Stomach (tissue), 9 donors: ENCODE data around the gene NUDT19. TPM values are rescaled to one million over a fixed set of nuclear protein-coding genes. Genes with fewer than 3 reads are reported as not detected.
A peak's percentile ranks its signal among the peaks of the same experiment; 100 is the strongest.
"Not testable (repeated sequence)": the region's sequence is repeated elsewhere in the genome, so short reads cannot be mapped to it uniquely, and the experiment has no call there.

Experiments used
- DNase-seq, 2 donors: peaks; one replicate each; pipeline versions ENCODE4 v3.0.0 to v3.0.0-alpha.2; 2013 to 2019
- H3K27ac ChIP-seq, 5 donors: fragments of 200-600 bp in 4 of 5; sonication (generic) in 4 of 5; one replicate each; pipeline ENCODE4 v1.5.1; 2013 to 2019; ENCODE audit warnings: mild to moderate bottlenecking in 1 of 5, moderate library complexity in 1 of 5
- H3K27me3 ChIP-seq, 3 donors: fragments of 200-600 bp; sonication (generic); one replicate each; pipeline ENCODE4 v1.5.1; 2017 to 2019; ENCODE audit warnings: mixed run types in 1 of 3
- H3K36me3 ChIP-seq, 4 donors: fragments of 200-600 bp; sonication (generic); 1 replicate in 3 of 4; 2 replicates in 1 of 4; pipeline ENCODE4 v1.5.1; 2016 to 2019
- H3K4me1 ChIP-seq, 4 donors: fragments of 200-600 bp; sonication (generic); one replicate each; pipeline ENCODE4 v1.5.1; 2016 to 2019
- H3K4me3 ChIP-seq, 4 donors: fragments of 200-600 bp; sonication (generic) in 3 of 4; one replicate each; pipeline ENCODE4 v1.5.1; 2016 to 2019; ENCODE audit warnings: mild to moderate bottlenecking in 1 of 4
- H3K9me3 ChIP-seq, 4 donors: fragments of 200-600 bp; sonication (generic); one replicate each; pipeline ENCODE4 v1.5.1; 2016 to 2019
- CTCF ChIP-seq, 7 experiments: fragments of 450-650 bp in 4 of 7; fragments of 200-600 bp in 3 of 7; sonication (generic) in 3 of 7; IDR thresholded peaks; one replicate each; pipeline ENCODE4 v1.5.1; 2016 to 2019; ENCODE audit warnings: antibody characterized with exemption in 7 of 7, control low read depth in 2 of 7, mild to moderate bottlenecking in 1 of 7
- EP300 ChIP-seq: sonication (generic); formaldehyde crosslinking; IDR thresholded peaks from one replicate; pipeline ENCODE4 v1.6.1; 2017; ENCODE audit warnings: antibody characterized with exemption
- POLR2A ChIP-seq, 4 donors: fragments of 450-650 bp; IDR thresholded peaks; one replicate each; pipeline ENCODE4 v1.6.1; 2016; ENCODE audit warnings: antibody characterized with exemption in 4 of 4, control low read depth in 2 of 4, mild to moderate bottlenecking in 1 of 4, moderate library complexity in 1 of 4
- POLR2AphosphoS5 ChIP-seq, 3 donors: sonication (generic); formaldehyde crosslinking; IDR thresholded peaks; one replicate each; pipeline ENCODE4 v1.6.1; 2016; ENCODE audit warnings: antibody characterized with exemption in 3 of 3
- WGBS, 5 donors: extraction: QIAGEN DNeasy Blood & Tissue Kit in 3 of 5; methylation state at CpG; one replicate each; pipeline versions ENCODE4 v1.1.5 to v1.1.7; 2013 to 2018; 5-methylcytosine and 5-hydroxymethylcytosine counted together
- intact Hi-C: fragments of 100-400 bp; cut with DNase I; formaldehyde crosslinking; loops from one replicate; pipeline ENCODE4 v1.15.1; 2023; ENCODE audit warnings: low total_unique reads
- polyA plus RNA-seq, 3 donors: library from polyadenylated mRNA; stranded (reverse); fragments of 200-250 nt; gene quantifications; one replicate each; pipeline ENCODE4 v1.2.3, GENCODE V29; 2013
- total RNA-seq, 5 donors: library from RNA; depleted of rRNA; stranded (reverse); fragments of >200 nt; gene quantifications; one replicate each; pipeline versions ENCODE4 v1.1.0 to v1.2.3, GENCODE V29; 2014 to 2016
- donor health status: healthy with polysubstance abuse.
- donor health status: Bipolar disorder and iron deficiency.
- donor health status: healthy.

The NUDT19 gene
- total and polyA plus RNA-seq, 8 donors, result 2.0 to 19.2 (median 7.8) TPM; not detected in 1

GRCh38 chr19:32695506-32695905 lies 3.9 kb downstream of the NUDT19 start:
- peaks cover 53 to 82% (median 66%) of the 10 kb centered on the region in 4 donors for H3K4me1 ChIP-seq
- H3K27me3 ChIP-seq, H3K9me3 ChIP-seq, DNase-seq, intact Hi-C loops: not testable (repeated sequence)
- 28 to 50% (median 47%) methylated on average over 6 of the region's 6 CpGs for WGBS, 5 donors
- peak in 1 of 3 donors; percentile 34 for TF ChIP-seq POLR2AphosphoS5 (IDR thresholded peaks at IDR 0.05)
- H3K36me3 ChIP-seq, result peaks cover 17 to 36% (median 27%) of the 10 kb centered on the region in 4 donors
- H3K27ac ChIP-seq, result peak overlapping the region; percentile 49 to 95 (median 57)
- peak overlapping the region in 2 of 4 donors; percentile 64 to 83 for H3K4me3 ChIP-seq

- H3K27me3 ChIP-seq, intact Hi-C loops, DNase-seq, H3K4me3 ChIP-seq, H3K9me3 ChIP-seq: not testable (repeated sequence)
- Histone ChIP-seq H3K36me3 (peaks cover 17 to 38% (median 29%) of the 10 kb centered on the region in 4 donors), H3K4me1 (peaks cover 52 to 84% (median 65%) of the 10 kb centered on the region in 4 donors), H3K27ac (peak overlapping the region in 1 of 5 donors; percentile 49)
- 61 to 88% (median 75%) methylated on average over 3 of the region's 3 CpGs for WGBS, 5 donors
These were observed 5.2 kb downstream of the NUDT19 start for GRCh38 chr19:32696771-32697170.

GRCh38 chr19:32700129-32700528 lies 8.5 kb downstream of the NUDT19 start:
- DNase-seq, H3K4me3 ChIP-seq, H3K27me3 ChIP-seq, intact Hi-C loops: not testable (repeated sequence)
- 85 to 94% (median 92%) methylated on average over 7 of the region's 7 CpGs for WGBS, 5 donors
- Histone ChIP-seq H3K36me3 (peaks cover 21 to 57% (median 41%) of the 10 kb centered on the region in 4 donors), H3K4me1 (peaks cover 35 to 73% (median 46%) of the 10 kb centered on the region in 4 donors), H3K27ac (peak overlapping the region in 2 of 5 donors; percentile 65 to 75), H3K9me3 (peaks cover 4 to 22% (median 11%) of the 10 kb centered on the region in 4 donors)

GRCh38 chr19:32702010-32702409 lies 10.4 kb downstream of the NUDT19 start:
- H3K4me3 ChIP-seq, result no peak overlapping the region
- peak; percentile 66 to 81 for DNase-seq
- H3K27ac ChIP-seq, result peak overlapping the region in 3 of 5 donors; percentile 43 to 65 (median 54)
- peaks cover 4 to 22% (median 11%) of the 10 kb centered on the region in 4 donors for H3K9me3 ChIP-seq
- peaks cover 18 to 73% (median 39%) of the 10 kb centered on the region in 4 donors for H3K4me1 ChIP-seq
- WGBS, 5 donors, result 22 to 42% (median 24%) methylated on average over 5 of the region's 5 CpGs
- peaks cover 21 to 63% (median 44%) of the 10 kb centered on the region in 4 donors for H3K36me3 ChIP-seq
- intact Hi-C loops, result no loop called here
- H3K27me3 ChIP-seq, result no peaks in the 10 kb centered on the region
- TF ChIP-seq EP300, result no peak
- no peak for TF ChIP-seq CTCF (IDR thresholded peaks at IDR 0.05)
- TF ChIP-seq POLR2AphosphoS5 (IDR thresholded peaks at IDR 0.05), result peak in 2 of 3 donors; percentile 70 to 76
- TF ChIP-seq POLR2A (IDR thresholded peaks at IDR 0.05), result no peak

DNA sequence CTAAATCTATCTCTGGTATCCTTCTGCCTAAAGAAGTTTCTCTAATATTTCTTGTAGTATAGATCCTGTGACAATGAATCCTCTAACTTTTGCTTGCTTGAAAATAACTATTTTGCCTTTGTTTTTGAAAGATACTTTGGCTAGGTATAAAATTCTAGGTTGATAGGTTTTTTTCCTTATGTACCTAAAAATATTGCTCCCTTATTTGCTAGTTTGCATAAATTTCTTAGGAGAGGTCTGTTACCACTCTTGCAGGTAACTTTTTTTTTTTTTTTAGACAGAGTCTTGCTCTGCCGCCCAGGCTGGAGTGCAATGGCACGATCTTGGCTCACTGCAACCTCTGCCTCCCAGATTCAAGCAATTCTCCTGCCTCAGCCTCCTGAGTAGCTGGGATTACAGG lies 12.4 kb downstream of the NUDT19 start:
- intact Hi-C loops, H3K4me3 ChIP-seq, H3K27me3 ChIP-seq, H3K27ac ChIP-seq, DNase-seq: not testable (repeated sequence)
- WGBS, 5 donors, result 93 to 99% (median 96%) methylated on average over 2 of the region's 2 CpGs
- peaks cover 16 to 48% (median 35%) of the 10 kb centered on the region in 4 donors for H3K36me3 ChIP-seq
- peaks cover 18 to 57% (median 37%) of the 10 kb centered on the region in 4 donors for H3K4me1 ChIP-seq
- H3K9me3 ChIP-seq, result peaks cover 4 to 22% (median 11%) of the 10 kb centered on the region in 4 donors

- Histone ChIP-seq H3K4me3 (no peak overlapping the region), H3K27me3 (no peaks in the 10 kb centered on the region), H3K36me3 (peaks cover 19 to 72% (median 60%) of the 10 kb centered on the region in 4 donors), H3K9me3 (peaks cover 4 to 13% (median 10%) of the 10 kb centered on the region in 4 donors), H3K27ac (no peak overlapping the region), H3K4me1 (peaks cover 0 to 23% (median 16%) of the 10 kb centered on the region in 4 donors)
- no peak for DNase-seq
- intact Hi-C loops, result no loop called here
- WGBS, 5 donors, result 58 to 69% (median 64%) methylated on average over 3 of the region's 3 CpGs
- TF ChIP-seq POLR2A (IDR thresholded peaks at IDR 0.05), result no peak
- no peak for TF ChIP-seq POLR2AphosphoS5 (IDR thresholded peaks at IDR 0.05)
- no peak for TF ChIP-seq CTCF (IDR thresholded peaks at IDR 0.05)
- TF ChIP-seq EP300, result no peak
These were observed 16.8 kb downstream of the NUDT19 start for GRCh38 chr19:32708457-32708856.
